ENCODE results near the gene CDC42. TPM values are rescaled to one million over a fixed set of nuclear protein-coding genes. Genes with fewer than 3 reads are reported as not detected.

Gene CDC42
- total RNA-seq, 5 donors from 2014 or later (not counting 1 experiment from before 2014, with no cell fraction given) = 181 to 348 (median 192) TPM

DNA sequence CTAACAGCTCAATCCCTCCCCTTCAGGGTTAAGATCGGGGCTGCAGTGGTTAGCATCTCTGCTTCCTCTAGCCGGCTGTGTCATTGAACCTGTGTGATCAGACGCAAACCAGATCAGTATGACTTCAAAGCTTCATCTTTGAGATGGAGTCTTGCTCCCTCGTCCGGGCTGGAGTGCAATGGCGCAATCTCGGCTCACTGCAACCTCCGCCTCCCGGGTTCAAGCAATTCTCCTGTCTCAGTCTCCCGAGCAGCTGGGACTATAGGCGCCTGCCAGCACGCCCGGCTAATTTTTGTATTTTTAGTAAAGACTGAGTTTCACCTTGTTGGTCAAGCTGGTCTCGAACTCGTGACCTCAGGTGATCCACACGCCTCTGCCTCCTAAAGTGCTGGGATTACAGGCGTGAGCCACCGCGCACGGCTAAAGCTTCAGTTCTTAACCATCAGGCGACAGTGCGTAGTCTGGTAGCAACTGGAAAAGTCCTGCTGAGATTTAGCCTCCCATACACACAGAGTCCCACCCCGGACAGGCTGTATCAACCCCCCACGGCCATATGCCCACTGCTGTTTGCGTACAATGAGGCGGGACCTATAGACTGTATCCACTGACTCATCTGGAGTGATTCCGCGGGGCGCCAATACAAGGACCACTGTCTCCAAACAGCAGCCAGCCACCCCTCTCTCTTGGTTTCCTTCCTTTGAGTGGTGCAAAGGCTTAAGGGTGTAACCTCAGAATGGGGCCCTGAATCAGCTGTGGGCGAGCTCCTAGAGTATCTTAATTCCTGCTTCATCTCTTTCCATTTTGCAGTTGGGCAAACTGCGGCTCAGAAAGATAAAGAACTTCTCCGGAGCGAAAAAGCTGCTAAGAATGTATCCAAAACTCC is 27.8 kb upstream of the CDC42 start:
- DNase-seq = peak; percentile 30 to 90 (median 83)
- H3K4me1 ChIP-seq (ENCODE audit: control insufficient read depth in 1 of 2, extremely low read depth in 1 of 2, insufficient read depth in 2 of 2, low read length in 2 of 2) = peaks cover 11 to 44% of the 10 kb centered on the region in 2 experiments
- Mint-ChIP-seq H3K4me3 (peak overlapping the region; percentile 90 to 95 (median 95)), H3K27me3 (no peaks in the 10 kb centered on the region), H3K9me3 (no peaks in the 10 kb centered on the region), H3K36me3 (peaks cover 3% of the 10 kb centered on the region), H3K4me1 (peaks cover 43 to 62% (median 55%) of the 10 kb centered on the region in 3 donors), H3K27ac (peak overlapping the region; percentile 95 to 96)
- WGBS (ENCODE audit: insufficient coverage) = 1% methylated on average over 30 of the region's 33 CpGs
- ChIA-PET POLR2A (interaction anchor here (0.5 to 3.0 kb wide), 16 partner anchors 10 to 730 kb away, joined by 3 to 84 read pairs (median 4); partner anchors contain the start of genes CDC42 (in 1 of the 2) and USP48 (in 1 of the 2)), CTCF (interaction anchor here (0.5 to 3.9 kb wide), 12 partner anchors 14 to 243 kb away, joined by 3 to 46 read pairs (median 3); partner anchors contain the start of gene CDC42 (in 1 of the 2))
- no peaks in the 10 kb centered on the region for H3K27me3 ChIP-seq (replicated peaks in 1 of 2; ENCODE audit: control insufficient read depth in 2 of 2, extremely low read depth in 1 of 2, insufficient read depth in 2 of 2, low read length in 1 of 2)
- no peaks in the 10 kb centered on the region for H3K9me3 ChIP-seq
- H3K4me3 ChIP-seq (ENCODE audit: control insufficient read depth in 1 of 2, extremely low read depth in 1 of 2, low read length in 1 of 2) = peak overlapping the region; percentile 94 to 98
- peak overlapping the region; percentile 99 for H3K27ac ChIP-seq (ENCODE audit: low read length)
- ATAC-seq (replicated peaks in 1 of 4) = peak; percentile 66 to 74 (median 70)
- no peaks in the 10 kb centered on the region for H3K36me3 ChIP-seq (ENCODE audit: control insufficient read depth in 2 of 2, extremely low read depth in 1 of 2, insufficient read depth in 1 of 2, low read length in 1 of 2)

- peak; percentile 76 to 84 (median 81) for ATAC-seq (replicated peaks in 1 of 4)
- Mint-ChIP-seq H3K9me3 (no peaks in the 10 kb centered on the region), H3K27ac (peak overlapping the region; percentile 95 to 96), H3K36me3 (peaks cover 3% of the 10 kb centered on the region), H3K4me1 (peaks cover 51 to 68% (median 63%) of the 10 kb centered on the region in 3 donors), H3K27me3 (no peaks in the 10 kb centered on the region), H3K4me3 (peak overlapping the region; percentile 90 to 95 (median 95))
- CTCF ChIA-PET = interaction anchor here in 1 of 2 donors (0.6 to 3.9 kb wide), 6 partner anchors 13 to 67 kb away, joined by 3 to 46 read pairs (median 6); partner anchors contain the start of gene CDC42
- peak; percentile 77 to 92 (median 86) for DNase-seq
- Histone ChIP-seq H3K4me1 (ENCODE audit: control insufficient read depth in 1 of 2, extremely low read depth in 1 of 2, insufficient read depth in 2 of 2, low read length in 2 of 2) (peaks cover 19 to 47% of the 10 kb centered on the region in 2 experiments), H3K27me3 (replicated peaks in 1 of 2; ENCODE audit: control insufficient read depth in 2 of 2, extremely low read depth in 1 of 2, insufficient read depth in 2 of 2, low read length in 1 of 2) (no peaks in the 10 kb centered on the region), H3K9me3 (no peaks in the 10 kb centered on the region), H3K36me3 (ENCODE audit: control insufficient read depth in 2 of 2, extremely low read depth in 1 of 2, insufficient read depth in 1 of 2, low read length in 1 of 2) (peaks cover 0 to 4% of the 10 kb centered on the region in 2 donors), H3K27ac (ENCODE audit: low read length) (peak overlapping the region; percentile 99), H3K4me3 (ENCODE audit: control insufficient read depth in 1 of 2, extremely low read depth in 1 of 2, low read length in 1 of 2) (peak overlapping the region; percentile 94 to 98)
- 0% methylated on average over 16 of the region's 42 CpGs for WGBS (ENCODE audit: insufficient coverage)
- POLR2A ChIA-PET = interaction anchor here (0.5 to 3.0 kb wide), 9 partner anchors 9 to 243 kb away, joined by 3 to 84 read pairs (median 4); partner anchors contain the start of genes CDC42 (in 1 of the 2) and USP48 (in 1 of the 2)
Observed at GRCh38 chr1:22025368-22026155, 26.9 kb upstream of the CDC42 start.

DNA sequence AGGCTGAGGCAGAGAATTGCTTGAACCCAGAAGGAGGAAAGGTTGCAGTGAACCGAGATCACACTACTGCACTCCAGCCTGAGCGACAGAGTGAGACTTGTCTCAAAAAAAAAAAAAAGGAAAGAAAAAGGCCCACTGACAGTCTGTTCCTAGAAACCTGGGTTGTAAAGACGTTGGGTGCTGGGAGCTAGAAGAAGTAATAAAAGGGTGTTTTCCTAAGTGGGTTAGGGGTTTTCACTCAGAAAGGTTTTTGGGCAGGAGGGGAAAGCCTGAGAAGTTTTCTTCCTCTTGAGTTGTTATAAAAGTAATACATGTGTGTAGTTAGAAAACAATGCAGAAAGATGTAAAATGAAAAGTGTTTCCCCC is 25.6 kb upstream of the CDC42 start:
- Histone ChIP-seq H3K4me3 (ENCODE audit: control insufficient read depth in 1 of 2, extremely low read depth in 1 of 2, low read length in 1 of 2) (no peak overlapping the region), H3K36me3 (ENCODE audit: control insufficient read depth in 2 of 2, extremely low read depth in 1 of 2, insufficient read depth in 1 of 2, low read length in 1 of 2) (peaks cover 0 to 9% of the 10 kb centered on the region in 2 donors), H3K4me1 (ENCODE audit: control insufficient read depth in 1 of 2, extremely low read depth in 1 of 2, insufficient read depth in 2 of 2, low read length in 2 of 2) (peaks cover 28 to 56% of the 10 kb centered on the region in 2 experiments), H3K27ac (ENCODE audit: low read length) (peak overlapping the region; percentile 99), H3K9me3 (no peaks in the 10 kb centered on the region), H3K27me3 (replicated peaks in 1 of 2; ENCODE audit: control insufficient read depth in 2 of 2, extremely low read depth in 1 of 2, insufficient read depth in 2 of 2, low read length in 1 of 2) (no peaks in the 10 kb centered on the region)
- no peaks in the 10 kb centered on the region for H3K27me3 Mint-ChIP-seq
- ChIA-PET POLR2A (no interaction called here), CTCF (interaction anchor here in 1 of 2 donors (1.0 to 1.4 kb wide), 2 partner anchors 12 to 13 kb away, joined by 3 read pairs; no protein-coding TSS in a partner anchor)
- peak in 1 of 35 experiments; percentile 53 for DNase-seq
- peak overlapping the region; percentile 90 to 95 (median 95) for H3K4me3 Mint-ChIP-seq
- no peak for ATAC-seq (replicated peaks in 1 of 4)
- H3K4me1 Mint-ChIP-seq = peaks cover 61 to 76% (median 74%) of the 10 kb centered on the region in 3 donors
- H3K9me3 Mint-ChIP-seq = no peaks in the 10 kb centered on the region
- H3K36me3 Mint-ChIP-seq = peaks cover 3% of the 10 kb centered on the region
- WGBS (ENCODE audit: insufficient coverage) = 46% methylated on average over 3 of the region's 3 CpGs
- peak overlapping the region; percentile 95 to 96 for H3K27ac Mint-ChIP-seq

DNA sequence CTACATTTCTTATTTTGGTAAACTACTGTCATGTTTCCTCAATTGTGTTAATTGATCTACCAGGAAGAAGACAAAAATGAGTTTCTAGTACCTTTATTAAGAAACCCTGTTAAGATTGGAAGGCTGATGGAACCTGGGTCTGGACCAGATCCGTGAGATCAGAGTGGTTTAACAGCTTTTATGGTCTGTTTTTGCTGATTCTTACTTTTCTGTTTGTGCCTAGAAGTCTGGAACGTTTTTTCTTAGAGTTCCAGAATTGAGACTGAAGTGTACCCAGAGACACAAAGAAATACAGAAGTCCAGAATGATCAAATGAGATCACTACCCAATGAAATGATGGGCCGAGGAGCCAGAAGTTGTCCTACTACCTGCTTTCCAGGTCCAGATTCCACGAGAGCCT is 22.5 kb upstream of the CDC42 start:
- no peak overlapping the region for H3K27ac ChIP-seq (ENCODE audit: low read length)
- ATAC-seq (replicated peaks in 1 of 4) = no peak
- WGBS (ENCODE audit: insufficient coverage) = 85% methylated on average over 3 of the region's 4 CpGs
- POLR2A ChIA-PET = interaction anchor here (0.7 to 1.7 kb wide), 3 partner anchors 10 to 106 kb away, joined by 3 to 9 read pairs (median 7); no protein-coding TSS in a partner anchor
- H3K27me3 ChIP-seq (replicated peaks in 1 of 2; ENCODE audit: control insufficient read depth in 2 of 2, extremely low read depth in 1 of 2, insufficient read depth in 2 of 2, low read length in 1 of 2) = no peaks in the 10 kb centered on the region
- peak overlapping the region in 1 of 3 donors; percentile 12 for H3K4me3 Mint-ChIP-seq
- peaks cover 52 to 62% (median 58%) of the 10 kb centered on the region in 3 donors for H3K4me1 Mint-ChIP-seq
- H3K27ac Mint-ChIP-seq = peak overlapping the region; percentile 57 to 81
- peaks cover 0 to 9% of the 10 kb centered on the region in 2 donors for H3K36me3 ChIP-seq (ENCODE audit: control insufficient read depth in 2 of 2, extremely low read depth in 1 of 2, insufficient read depth in 1 of 2, low read length in 1 of 2)
- DNase-seq = no peak
- no peaks in the 10 kb centered on the region for H3K9me3 ChIP-seq
- no peaks in the 10 kb centered on the region for H3K27me3 Mint-ChIP-seq
- CTCF ChIA-PET = interaction anchor here (0.7 to 1.2 kb wide), 2 partner anchors 25 to 91 kb away, joined by 4 to 6 read pairs; no protein-coding TSS in a partner anchor
- H3K4me1 ChIP-seq (ENCODE audit: control insufficient read depth in 1 of 2, extremely low read depth in 1 of 2, insufficient read depth in 2 of 2, low read length in 2 of 2) = peaks cover 25 to 37% of the 10 kb centered on the region in 2 experiments
- no peaks in the 10 kb centered on the region for H3K9me3 Mint-ChIP-seq
- peaks cover 3% of the 10 kb centered on the region for H3K36me3 Mint-ChIP-seq
- no peak overlapping the region for H3K4me3 ChIP-seq (ENCODE audit: control insufficient read depth in 1 of 2, extremely low read depth in 1 of 2, low read length in 1 of 2)

- ChIA-PET POLR2A (interaction anchor here in 1 of 2 donors (1.0 to 1.7 kb wide), 2 partner anchors 10 to 35 kb away, joined by 5 to 7 read pairs; no protein-coding TSS in a partner anchor), CTCF (interaction anchor here (0.7 to 1.5 kb wide), 3 partner anchors 23 to 92 kb away, joined by 3 to 5 read pairs (median 4); no protein-coding TSS in a partner anchor)
- peaks cover 29 to 36% of the 10 kb centered on the region in 2 experiments for H3K4me1 ChIP-seq (ENCODE audit: control insufficient read depth in 1 of 2, extremely low read depth in 1 of 2, insufficient read depth in 2 of 2, low read length in 2 of 2)
- ATAC-seq (replicated peaks in 1 of 4) (no peak), DNase-seq (no peak)
- Mint-ChIP-seq H3K36me3 (peaks cover 3% of the 10 kb centered on the region), H3K27me3 (no peaks in the 10 kb centered on the region), H3K27ac (peak overlapping the region; percentile 57 to 81), H3K4me1 (peaks cover 51 to 62% (median 61%) of the 10 kb centered on the region in 3 donors), H3K4me3 (peak overlapping the region in 1 of 3 donors; percentile 12), H3K9me3 (no peaks in the 10 kb centered on the region)
- no peaks in the 10 kb centered on the region for H3K27me3 ChIP-seq (replicated peaks in 1 of 2; ENCODE audit: control insufficient read depth in 2 of 2, extremely low read depth in 1 of 2, insufficient read depth in 2 of 2, low read length in 1 of 2)
- peaks cover 0 to 9% of the 10 kb centered on the region in 2 donors for H3K36me3 ChIP-seq (ENCODE audit: control insufficient read depth in 2 of 2, extremely low read depth in 1 of 2, insufficient read depth in 1 of 2, low read length in 1 of 2)
- WGBS (ENCODE audit: insufficient coverage) = 90% methylated on average over 3 of the region's 3 CpGs
- no peak overlapping the region for H3K27ac ChIP-seq (ENCODE audit: low read length)
- no peak overlapping the region for H3K4me3 ChIP-seq (ENCODE audit: control insufficient read depth in 1 of 2, extremely low read depth in 1 of 2, low read length in 1 of 2)
- H3K9me3 ChIP-seq = no peaks in the 10 kb centered on the region
Observed at GRCh38 chr1:22030473-22030872, 22.0 kb upstream of the CDC42 start.

All from T-cell (primary cell).